Effector memory CD8-positive, alpha-beta T cell (primary cell): ENCODE results near the gene EMC7.
"Not testable (repeated sequence)": the region's sequence is repeated elsewhere in the genome, so short reads cannot be mapped to it uniquely, and the experiment has no call there.

Experiments used
- ATAC-seq: fragments of 150-1000 bp; cut with Tn5 transposase; replicated peaks from 2 replicates; pipeline ENCODE4 v1.10.0; 2021; ENCODE audit warnings: mild to moderate bottlenecking, moderate library complexity
- DNase-seq, 3 experiments: peaks; one replicate each; pipeline ENCODE4 v3.0.0; 2021
- H3K27ac Mint-ChIP-seq, 2 donors: one replicate each; pipeline ENCODE4 v1.8.0; 2022; ENCODE audit warnings: mild to moderate bottlenecking in 2 of 2, mixed read lengths in 2 of 2, moderate library complexity in 2 of 2
- H3K27me3 Mint-ChIP-seq, 2 donors: one replicate each; pipeline ENCODE4 v1.8.0; 2022; ENCODE audit warnings: mixed read lengths in 2 of 2
- H3K36me3 Mint-ChIP-seq: one replicate; pipeline ENCODE4 v1.8.0; 2022; ENCODE audit warnings: mild to moderate bottlenecking, moderate library complexity, mixed read lengths; ENCODE audit not compliant: insufficient read depth
- H3K4me1 Mint-ChIP-seq, 2 donors: one replicate each; pipeline ENCODE4 v1.8.0; 2022; ENCODE audit warnings: low read depth in 2 of 2, mixed read lengths in 2 of 2
- H3K4me3 Mint-ChIP-seq, 2 donors: one replicate each; pipeline ENCODE4 v1.8.0; 2022; ENCODE audit warnings: mild to moderate bottlenecking in 2 of 2, mixed read lengths in 2 of 2, moderate library complexity in 2 of 2
- H3K9me3 Mint-ChIP-seq, 2 donors: one replicate each; pipeline ENCODE4 v1.8.0; 2022; ENCODE audit warnings: mixed read lengths in 2 of 2
- total RNA-seq, 9 experiments: gene quantifications; one replicate each; lab custom pipeline; 2026; lab: John Stamatoyannopoulos, UW

EMC7 gene
- total RNA-seq, result 21.3 to 69.9 (median 36.6) reads per million in 9 experiments

GRCh38 chr15:34101366-34102174 lies at the start of gene EMC7, which contains the start of gene PGBD4:
TSS of gene EMC7 (minus strand) at chr15:34101862. CDS start at chr15:34101839, 23 bp downstream.
TSS of gene PGBD4 (plus strand) at chr15:34102083. CDS start at chr15:34102532, 449 bp downstream.
- Mint-ChIP-seq H3K4me3 (peak within 1 kb of the TSS; percentile 100), H3K4me1 (peaks cover 20 to 36% of the 10 kb centered on the region in 2 donors), H3K9me3 (peaks cover 0 to 2% of the 10 kb centered on the region in 2 donors), H3K36me3 (peaks cover 25% of the 10 kb centered on the region), H3K27me3 (no peaks in the 10 kb centered on the region), H3K27ac (peak within 1 kb of the TSS; percentile 100)
- DNase-seq, result peak; percentile 99 to 100 (median 100)
- peak; percentile 96 for ATAC-seq

- DNase-seq (no peak), ATAC-seq (no peak)
- Mint-ChIP-seq H3K36me3 (peaks cover 77% of the 10 kb centered on the region), H3K4me3 (no peak overlapping the region), H3K27ac (peak overlapping the region in 1 of 2 donors; percentile 59), H3K4me1 (no peaks in the 10 kb centered on the region), H3K27me3 (no peaks in the 10 kb centered on the region), H3K9me3 (no peaks in the 10 kb centered on the region)
Measured at GRCh38 chr15:34147371-34148140, 45.9 kb upstream of the EMC7 start.

- DNase-seq, result no peak
- no peak for ATAC-seq
- Mint-ChIP-seq H3K36me3 (peaks cover 4% of the 10 kb centered on the region), H3K27me3 (no peaks in the 10 kb centered on the region), H3K27ac (no peak overlapping the region), H3K4me3 (no peak overlapping the region), H3K4me1 (no peaks in the 10 kb centered on the region), H3K9me3 (no peaks in the 10 kb centered on the region)
Measured at GRCh38 chr15:34133511-34133910, 31.8 kb upstream of the EMC7 start.

GRCh38 chr15:34132881-34133280 lies 31.2 kb upstream of the EMC7 start:
- Mint-ChIP-seq H3K9me3 (no peaks in the 10 kb centered on the region), H3K4me3 (no peak overlapping the region), H3K27me3 (no peaks in the 10 kb centered on the region), H3K4me1 (no peaks in the 10 kb centered on the region), H3K36me3 (no peaks in the 10 kb centered on the region), H3K27ac (no peak overlapping the region)
- DNase-seq (no peak), ATAC-seq (no peak)

- DNase-seq, result no peak
- no peaks in the 10 kb centered on the region for H3K4me1 Mint-ChIP-seq
- no peak for ATAC-seq
- no peaks in the 10 kb centered on the region for H3K9me3 Mint-ChIP-seq
- H3K27me3 Mint-ChIP-seq, result no peaks in the 10 kb centered on the region
- H3K27ac Mint-ChIP-seq, result no peak overlapping the region
- no peak overlapping the region for H3K4me3 Mint-ChIP-seq
- H3K36me3 Mint-ChIP-seq, result no peaks in the 10 kb centered on the region
Measured at GRCh38 chr15:34128898-34129297, 27.2 kb upstream of the EMC7 start.

- Mint-ChIP-seq H3K27ac (no peak overlapping the region), H3K9me3 (no peaks in the 10 kb centered on the region), H3K27me3 (peaks cover 5 to 11% of the 10 kb centered on the region in 2 donors), H3K36me3 (no peaks in the 10 kb centered on the region), H3K4me3 (no peak overlapping the region), H3K4me1 (no peaks in the 10 kb centered on the region)
- no peak for DNase-seq
- no peak for ATAC-seq
Measured at GRCh38 chr15:34126522-34126921, 24.9 kb upstream of the EMC7 start.

- no peak for ATAC-seq
- H3K4me3 Mint-ChIP-seq, result no peak overlapping the region
- H3K27me3 Mint-ChIP-seq, result peaks cover 5 to 13% of the 10 kb centered on the region in 2 donors
- no peaks in the 10 kb centered on the region for H3K9me3 Mint-ChIP-seq
- no peaks in the 10 kb centered on the region for H3K4me1 Mint-ChIP-seq
- no peak for DNase-seq
- H3K27ac Mint-ChIP-seq, result no peak overlapping the region
- no peaks in the 10 kb centered on the region for H3K36me3 Mint-ChIP-seq
Measured at GRCh38 chr15:34125945-34126344, 24.3 kb upstream of the EMC7 start.

- ATAC-seq, result no peak
- H3K4me3 Mint-ChIP-seq, result no peak overlapping the region
- H3K36me3 Mint-ChIP-seq, result no peaks in the 10 kb centered on the region
- peaks cover 11 to 25% of the 10 kb centered on the region in 2 donors for H3K27me3 Mint-ChIP-seq
- DNase-seq, result no peak
- H3K4me1 Mint-ChIP-seq, result no peaks in the 10 kb centered on the region
- H3K27ac Mint-ChIP-seq, result no peak overlapping the region
- no peaks in the 10 kb centered on the region for H3K9me3 Mint-ChIP-seq
Measured at GRCh38 chr15:34124651-34125050, 23.0 kb upstream of the EMC7 start.

GRCh38 chr15:34122771-34123183 lies 21.1 kb upstream of the EMC7 start:
- no peak for DNase-seq
- Mint-ChIP-seq H3K4me3 (no peak overlapping the region), H3K4me1 (no peaks in the 10 kb centered on the region), H3K27ac (no peak overlapping the region), H3K36me3 (no peaks in the 10 kb centered on the region), H3K27me3 (peaks cover 14 to 28% of the 10 kb centered on the region in 2 donors), H3K9me3 (no peaks in the 10 kb centered on the region)
- ATAC-seq, result no peak

GRCh38 chr15:34121786-34122185 lies 20.1 kb upstream of the EMC7 start:
- H3K4me1 Mint-ChIP-seq, H3K9me3 Mint-ChIP-seq, DNase-seq, H3K4me3 Mint-ChIP-seq, ATAC-seq, H3K36me3 Mint-ChIP-seq, H3K27ac Mint-ChIP-seq: not testable (repeated sequence)
- peaks cover 24 to 37% of the 10 kb centered on the region in 2 donors for H3K27me3 Mint-ChIP-seq

GRCh38 chr15:34120420-34120819 lies 18.8 kb upstream of the EMC7 start:
- H3K27me3 Mint-ChIP-seq, result peaks cover 27 to 37% of the 10 kb centered on the region in 2 donors
- DNase-seq, result not testable (repeated sequence)

GRCh38 chr15:34119291-34119690 lies 17.6 kb upstream of the EMC7 start:
- DNase-seq, result no peak
- Mint-ChIP-seq H3K27me3 (peaks cover 32 to 46% of the 10 kb centered on the region in 2 donors), H3K4me1 (no peaks in the 10 kb centered on the region), H3K36me3 (no peaks in the 10 kb centered on the region), H3K27ac (no peak overlapping the region), H3K9me3 (no peaks in the 10 kb centered on the region), H3K4me3 (no peak overlapping the region)
- ATAC-seq, result no peak

More at GRCh38 chr15:34120420-34120819, 18.8 kb upstream of the EMC7 start:
- H3K4me3 Mint-ChIP-seq, H3K9me3 Mint-ChIP-seq, H3K27ac Mint-ChIP-seq, H3K4me1 Mint-ChIP-seq, H3K36me3 Mint-ChIP-seq, ATAC-seq: not testable (repeated sequence)

GRCh38 chr15:34116620-34117019 lies 15.0 kb upstream of the EMC7 start:
- no peak for DNase-seq
- Mint-ChIP-seq H3K27me3 (peaks cover 46 to 55% of the 10 kb centered on the region in 2 donors), H3K9me3 (no peaks in the 10 kb centered on the region), H3K4me1 (no peaks in the 10 kb centered on the region), H3K36me3 (peaks cover 3% of the 10 kb centered on the region), H3K4me3 (no peak overlapping the region), H3K27ac (no peak overlapping the region)
- ATAC-seq, result no peak
